Measurements from ENCODE around the gene SNX14.
A peak's percentile ranks its signal among the peaks of the same experiment; 100 is the strongest.

SNX14 gene

GRCh38 chr6:85628353-85628752 is 34.7 kb upstream of the SNX14 start:
- no peak for FAIRE-seq
- DNase-seq (ENCODE audit: insufficient read length, low spot score), result no peak
- TF ChIP-seq PAX5 (IDR thresholded peaks at IDR 0.05; ENCODE audit: insufficient read depth, low read length, severe bottlenecking) (no peak), POLR2AphosphoS5 (IDR thresholded peaks at IDR 0.05; ENCODE audit: low read depth, low read length) (no peak), POU2F2 (IDR thresholded peaks at IDR 0.05; ENCODE audit: low read depth, low read length) (no peak), SPI1 (IDR thresholded peaks at IDR 0.05; ENCODE audit: low read depth, low read length) (no peak), POLR2A (IDR thresholded peaks at IDR 0.05; ENCODE audit: low read depth, low read length) (no peak), TAF1 (IDR thresholded peaks at IDR 0.05; ENCODE audit: low read depth, low read length) (no peak)

GRCh38 chr6:85620308-85620707 is 26.6 kb upstream of the SNX14 start:
- TF ChIP-seq POU2F2 (IDR thresholded peaks at IDR 0.05; ENCODE audit: low read depth, low read length) (no peak), POLR2AphosphoS5 (IDR thresholded peaks at IDR 0.05; ENCODE audit: low read depth, low read length) (0 out of 2 replicates have a peak, but pooled peaks have one; percentile 36)
- FAIRE-seq (no peak), DNase-seq (ENCODE audit: insufficient read length, low spot score) (no peak)

GRCh38 chr6:85614780-85615179 is 21.1 kb upstream of the SNX14 start:
- TF ChIP-seq POLR2A (IDR thresholded peaks at IDR 0.05; ENCODE audit: low read depth, low read length), result no peak
- TF ChIP-seq POU2F2 (IDR thresholded peaks at IDR 0.05; ENCODE audit: low read depth, low read length), result no peak
- peak; percentile 48; the same call in 1 of the 2 replicates for TF ChIP-seq POLR2AphosphoS5 (IDR thresholded peaks at IDR 0.05; ENCODE audit: low read depth, low read length)
- FAIRE-seq (peak; percentile 59), DNase-seq (ENCODE audit: insufficient read length, low spot score) (no peak)

GRCh38 chr6:85612690-85613474 is 19.2 kb upstream of the SNX14 start:
- DNase-seq (ENCODE audit: insufficient read length, low spot score) (no peak), FAIRE-seq (no peak)
- TF ChIP-seq POU2F2 (IDR thresholded peaks at IDR 0.05; ENCODE audit: low read depth, low read length) (no peak), POLR2AphosphoS5 (IDR thresholded peaks at IDR 0.05; ENCODE audit: low read depth, low read length) (0 out of 2 replicates have a peak, but pooled peaks have one; percentile 20), POLR2A (IDR thresholded peaks at IDR 0.05; ENCODE audit: low read depth, low read length) (0 out of 2 replicates have a peak, but pooled peaks have one; percentile 27), TAF1 (IDR thresholded peaks at IDR 0.05; ENCODE audit: low read depth, low read length) (no peak), PAX5 (IDR thresholded peaks at IDR 0.05; ENCODE audit: insufficient read depth, low read length, severe bottlenecking) (no peak)

- FAIRE-seq (no peak), DNase-seq (ENCODE audit: insufficient read length, low spot score) (no peak)
- TF ChIP-seq POLR2A (IDR thresholded peaks at IDR 0.05; ENCODE audit: low read depth, low read length) (no peak), POLR2AphosphoS5 (IDR thresholded peaks at IDR 0.05; ENCODE audit: low read depth, low read length) (no peak), TAF1 (IDR thresholded peaks at IDR 0.05; ENCODE audit: low read depth, low read length) (no peak), POU2F2 (IDR thresholded peaks at IDR 0.05; ENCODE audit: low read depth, low read length) (no peak), PAX5 (IDR thresholded peaks at IDR 0.05; ENCODE audit: insufficient read depth, low read length, severe bottlenecking) (no peak), SPI1 (IDR thresholded peaks at IDR 0.05; ENCODE audit: low read depth, low read length) (no peak)
These were observed 16.7 kb upstream of the SNX14 start for GRCh38 chr6:85610182-85610895.

GRCh38 chr6:85602100-85602499 is 8.4 kb upstream of the SNX14 start:
- DNase-seq (ENCODE audit: insufficient read length, low spot score), result no peak
- TF ChIP-seq PAX5 (IDR thresholded peaks at IDR 0.05; ENCODE audit: insufficient read depth, low read length, severe bottlenecking) (no peak), TAF1 (IDR thresholded peaks at IDR 0.05; ENCODE audit: low read depth, low read length) (no peak)

GRCh38 chr6:85600713-85601313 is 7.2 kb upstream of the SNX14 start:
- DNase-seq (ENCODE audit: insufficient read length, low spot score) (no peak), FAIRE-seq (no peak)
- TF ChIP-seq TAF1 (IDR thresholded peaks at IDR 0.05; ENCODE audit: low read depth, low read length) (no peak), POU2F2 (IDR thresholded peaks at IDR 0.05; ENCODE audit: low read depth, low read length) (no peak), SPI1 (IDR thresholded peaks at IDR 0.05; ENCODE audit: low read depth, low read length) (no peak), POLR2A (IDR thresholded peaks at IDR 0.05; ENCODE audit: low read depth, low read length) (peak; percentile 27; the same call in 1 of the 2 replicates), PAX5 (IDR thresholded peaks at IDR 0.05; ENCODE audit: insufficient read depth, low read length, severe bottlenecking) (no peak)

More at GRCh38 chr6:85602100-85602499, 8.4 kb upstream of the SNX14 start:
- no peak for FAIRE-seq

GRCh38 chr6:85594197-85594930 is 706 bp upstream of the SNX14 start:
- TF ChIP-seq POU2F2 (IDR thresholded peaks at IDR 0.05; ENCODE audit: low read depth, low read length) (0 out of 2 replicates have a peak, but pooled peaks have one; percentile 19), POLR2A (IDR thresholded peaks at IDR 0.05; ENCODE audit: low read depth, low read length) (no peak)
- FAIRE-seq, result peak; percentile 71
- DNase-seq (ENCODE audit: insufficient read length, low spot score), result no peak

GRCh38 chr6:85592033-85592432 is 1.6 kb downstream of the SNX14 start:
- no peak for FAIRE-seq
- DNase-seq (ENCODE audit: insufficient read length, low spot score), result no peak
- no peak for TF ChIP-seq TAF1 (IDR thresholded peaks at IDR 0.05; ENCODE audit: low read depth, low read length)
- no peak for TF ChIP-seq POU2F2 (IDR thresholded peaks at IDR 0.05; ENCODE audit: low read depth, low read length)
- no peak for TF ChIP-seq POLR2A (IDR thresholded peaks at IDR 0.05; ENCODE audit: low read depth, low read length)
- no peak for TF ChIP-seq POLR2AphosphoS5 (IDR thresholded peaks at IDR 0.05; ENCODE audit: low read depth, low read length)
- no peak for TF ChIP-seq PAX5 (IDR thresholded peaks at IDR 0.05; ENCODE audit: insufficient read depth, low read length, severe bottlenecking)
- no peak for TF ChIP-seq SPI1 (IDR thresholded peaks at IDR 0.05; ENCODE audit: low read depth, low read length)

All from GM12891 (cell line).